GM04503 (cell line): ENCODE data around the gene DYRK3.
"Not testable (repeated sequence)": the region's sequence is repeated elsewhere in the genome, so short reads cannot be mapped to it uniquely, and the experiment has no call there.

Source experiments
- DNase-seq: peaks from one replicate; pipeline ENCODE4 v3.0.0-alpha.2; 2012; ENCODE audit warnings: low read depth

Gene DYRK3

DNA sequence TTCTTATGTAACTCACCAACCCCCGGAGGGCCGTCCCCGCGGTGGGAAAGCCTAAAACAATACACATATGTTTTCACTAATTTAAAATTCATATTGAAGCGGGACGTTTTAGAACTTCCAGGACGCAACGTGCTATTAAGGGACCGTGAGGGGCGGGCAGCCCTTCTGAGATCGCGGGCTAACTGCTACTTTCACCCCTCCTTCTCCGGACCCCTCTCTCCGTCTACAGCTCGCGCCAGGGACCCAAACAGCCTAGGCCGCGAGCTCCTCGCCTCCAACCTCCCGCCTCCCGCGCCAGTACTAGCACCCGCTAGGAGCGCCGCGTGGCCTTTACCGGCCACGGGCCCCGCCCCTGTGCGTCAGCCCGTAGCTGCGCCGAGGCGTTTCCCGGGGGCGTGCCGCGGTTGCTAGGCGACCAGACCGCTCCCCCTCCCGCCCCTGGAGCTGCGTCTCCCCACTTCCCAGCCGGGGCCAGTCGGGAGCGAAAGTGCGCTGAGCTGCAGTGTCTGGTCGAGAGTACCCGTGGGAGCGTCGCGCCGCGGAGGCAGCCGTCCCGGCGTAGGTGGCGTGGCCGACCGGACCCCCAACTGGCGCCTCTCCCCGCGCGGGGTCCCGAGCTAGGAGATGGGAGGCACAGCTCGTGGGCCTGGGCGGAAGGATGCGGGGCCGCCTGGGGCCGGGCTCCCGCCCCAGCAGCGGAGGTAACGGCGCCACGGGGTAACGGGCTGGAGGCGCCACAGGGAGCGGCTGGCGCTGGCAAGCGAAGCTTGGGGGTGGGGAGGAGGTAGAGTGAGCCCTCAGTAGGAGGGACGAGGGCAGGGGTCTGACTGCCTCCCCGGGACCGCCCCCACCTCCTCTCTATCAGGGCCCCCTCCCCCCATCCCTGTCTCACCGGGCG is at the start of gene DYRK3:
Gene DYRK3 (plus strand): TSS at position 457 of the 898 bp plus-strand sequence. CDS start 168 bp downstream, at position 625.
- peak; percentile 63 for DNase-seq

DNA sequence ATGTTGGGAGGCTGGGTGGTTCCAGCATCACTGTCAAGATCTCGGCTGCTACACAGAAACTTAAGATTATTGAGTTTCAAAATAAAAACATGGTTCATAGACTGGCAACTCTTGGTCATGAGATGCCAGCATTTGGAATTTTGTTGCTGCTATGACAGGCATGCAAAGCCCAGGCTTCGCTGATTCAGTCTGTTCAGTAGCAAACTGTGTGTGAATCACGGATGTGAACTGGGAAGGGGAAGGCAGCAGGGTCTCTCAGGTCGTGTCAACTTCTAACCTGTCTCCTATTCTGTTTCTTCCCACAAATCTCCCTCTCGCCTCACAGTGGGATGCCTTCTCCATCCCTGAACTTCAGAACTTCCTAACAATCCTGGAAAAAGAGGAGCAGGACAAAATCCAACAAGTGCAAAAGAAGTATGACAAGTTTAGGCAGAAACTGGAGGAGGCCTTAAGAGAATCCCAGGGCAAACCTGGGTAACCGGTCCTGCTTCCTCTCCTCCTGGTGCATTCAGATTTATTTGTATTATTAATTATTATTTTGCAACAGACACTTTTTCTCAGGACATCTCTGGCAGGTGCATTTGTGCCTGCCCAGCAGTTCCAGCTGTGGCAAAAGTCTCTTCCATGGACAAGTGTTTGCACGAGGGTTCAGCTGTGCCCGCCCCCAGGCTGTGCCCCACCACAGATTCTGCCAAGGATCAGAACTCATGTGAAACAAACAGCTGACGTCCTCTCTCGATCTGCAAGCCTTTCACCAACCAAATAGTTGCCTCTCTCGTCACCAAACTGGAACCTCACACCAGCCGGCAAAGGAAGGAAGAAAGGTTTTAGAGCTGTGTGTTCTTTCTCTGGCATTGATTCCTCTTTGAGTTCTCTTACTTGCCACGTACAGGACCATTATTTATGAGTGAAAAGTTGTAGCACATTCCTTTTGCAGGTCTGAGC is 48.6 kb upstream of the DYRK3 start:
- no peak for DNase-seq

- DNase-seq = no peak
Measured at GRCh38 chr1:206587904-206588303, 47.4 kb upstream of the DYRK3 start.

DNA sequence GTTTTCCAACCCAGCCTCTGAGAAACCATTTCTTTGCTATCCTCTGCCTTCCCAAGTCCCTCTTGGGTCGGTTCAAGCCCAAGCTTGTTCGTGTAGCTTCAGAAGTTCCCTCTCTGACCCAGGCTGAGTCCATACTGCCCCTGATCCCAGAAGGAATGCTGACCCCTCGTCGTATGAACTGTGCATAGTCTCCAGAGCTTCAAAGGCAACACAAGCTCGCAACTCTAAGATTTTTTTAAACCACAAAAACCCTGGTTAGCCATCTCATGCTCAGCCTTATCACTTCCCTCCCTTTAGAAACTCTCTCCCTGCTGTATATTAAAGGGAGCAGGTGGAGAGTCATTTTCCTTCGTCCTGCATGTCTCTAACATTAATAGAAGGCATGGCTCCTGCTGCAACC is 46.8 kb upstream of the DYRK3 start:
- DNase-seq = no peak

- peak; percentile 81 for DNase-seq
Measured at GRCh38 chr1:206589206-206589605, 46.1 kb upstream of the DYRK3 start.

- no peak for DNase-seq
Measured at GRCh38 chr1:206590025-206590758, 45.1 kb upstream of the DYRK3 start.

DNA sequence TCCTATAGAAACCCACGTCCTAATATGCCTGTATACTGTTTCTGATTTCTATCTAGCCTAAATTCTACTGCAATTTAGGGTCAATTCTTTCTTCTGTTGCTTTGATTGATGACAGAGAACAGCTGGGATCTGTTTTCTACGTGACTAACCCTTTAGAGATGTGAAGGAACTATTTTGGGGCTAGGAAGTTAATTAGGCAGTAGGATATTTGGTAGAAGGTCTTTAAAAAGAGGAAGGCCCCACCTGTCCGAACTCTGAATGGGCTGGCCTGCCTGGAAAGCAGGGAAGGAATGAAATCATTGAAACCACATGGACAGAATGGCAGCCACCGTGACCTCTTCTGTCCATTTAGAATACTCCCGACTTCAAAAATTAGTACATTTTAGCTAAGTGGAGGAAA is 44.1 kb upstream of the DYRK3 start:
- no peak for DNase-seq

DNA sequence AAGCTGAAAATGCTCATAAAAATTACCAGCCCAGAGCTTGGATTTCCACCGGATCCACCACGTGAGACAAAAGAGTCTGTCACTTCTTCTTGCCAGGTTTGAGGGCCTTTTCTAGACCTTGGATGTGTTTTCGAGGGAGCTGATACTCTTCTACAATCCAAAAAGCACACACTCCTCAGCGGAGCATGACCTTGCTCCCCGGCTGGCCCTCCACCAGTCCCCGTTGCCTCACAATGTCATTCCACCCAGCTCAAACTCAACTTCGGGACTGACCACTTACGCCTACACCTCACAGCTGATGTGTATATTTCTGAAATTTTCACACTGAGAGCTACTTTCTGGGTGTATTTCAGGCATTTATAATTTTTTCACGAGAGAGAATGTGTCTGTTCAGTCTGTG is 43.6 kb upstream of the DYRK3 start:
- no peak for DNase-seq

DNA sequence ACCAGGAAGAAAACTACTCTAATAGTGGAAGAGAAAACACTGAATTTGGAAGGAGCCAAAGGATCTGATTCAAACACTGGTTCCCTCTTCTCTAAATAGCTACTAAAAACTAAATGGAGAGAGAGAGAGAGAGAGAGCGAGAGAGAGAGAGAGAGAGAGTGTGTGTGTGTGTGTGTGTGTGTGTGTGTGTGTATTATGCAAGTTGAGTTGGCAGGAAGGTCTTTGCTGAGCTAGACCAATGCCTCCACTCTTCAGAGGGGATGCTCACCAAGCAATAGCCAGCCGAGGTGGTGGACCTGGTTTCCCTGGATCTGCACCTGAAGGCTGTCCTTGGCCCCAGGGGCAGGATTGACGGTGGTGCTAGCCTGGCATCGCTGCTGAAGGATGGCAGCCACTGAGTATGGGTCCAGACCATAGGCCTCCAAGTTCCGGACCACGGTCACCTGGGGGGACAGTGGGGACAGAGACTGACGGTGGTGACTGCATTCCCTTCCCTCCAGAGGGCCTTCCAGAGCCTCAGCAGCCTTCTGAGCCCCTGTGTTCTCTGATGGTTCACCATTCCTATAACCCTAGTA is 41.9 kb upstream of the DYRK3 start:
- no peak for DNase-seq

DNA sequence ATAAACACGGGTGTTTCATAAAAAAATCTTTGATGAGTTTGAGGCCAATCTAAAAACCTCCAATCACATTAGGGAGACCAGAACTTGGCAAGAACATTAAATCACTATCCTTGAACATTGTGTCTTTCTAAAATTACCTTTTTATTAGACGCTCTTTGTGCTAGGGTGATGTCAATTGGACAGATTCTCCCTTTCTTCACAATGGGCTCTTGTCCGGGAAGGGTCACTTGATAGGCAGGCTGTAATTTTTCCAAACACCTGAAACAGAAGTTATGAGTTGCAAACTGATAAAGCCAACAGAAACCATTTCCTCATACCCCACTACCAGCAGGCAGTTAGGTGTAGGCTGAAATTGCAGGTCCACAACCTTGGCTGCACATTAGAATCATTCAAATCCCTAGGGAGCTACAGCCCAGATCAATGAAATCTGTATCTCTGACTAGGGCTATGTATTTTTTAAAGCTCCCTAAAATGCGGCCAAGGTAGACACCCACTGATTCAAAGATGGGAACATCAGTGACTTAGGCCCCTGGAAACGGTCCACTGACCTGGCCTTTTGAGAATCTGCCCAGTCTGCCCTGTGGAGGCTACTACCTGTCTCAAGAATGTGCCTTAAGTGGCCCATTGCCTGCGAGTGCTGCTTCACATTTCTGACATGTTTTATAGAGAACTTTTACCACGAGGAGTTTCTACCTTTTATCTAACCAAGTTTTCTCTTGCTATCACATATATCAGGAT is 39.6 kb upstream of the DYRK3 start:
- no peak for DNase-seq

DNA sequence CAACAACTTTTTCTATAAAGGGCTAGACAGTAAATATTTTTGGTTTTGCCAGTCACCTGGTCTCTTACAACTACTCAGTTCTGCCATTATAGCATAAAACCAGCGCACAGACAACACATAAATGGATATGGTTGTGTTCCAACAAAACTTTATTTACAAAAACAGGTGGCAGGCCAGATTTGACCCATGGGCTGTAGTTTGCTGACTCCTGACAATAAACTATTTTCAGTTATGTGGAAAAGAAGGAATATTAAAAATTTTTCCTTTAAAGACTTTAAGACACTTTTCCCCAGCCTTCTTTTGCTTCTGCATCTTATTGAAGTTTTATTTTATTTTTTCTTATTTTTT is 39.0 kb upstream of the DYRK3 start:
- DNase-seq = no peak

DNA sequence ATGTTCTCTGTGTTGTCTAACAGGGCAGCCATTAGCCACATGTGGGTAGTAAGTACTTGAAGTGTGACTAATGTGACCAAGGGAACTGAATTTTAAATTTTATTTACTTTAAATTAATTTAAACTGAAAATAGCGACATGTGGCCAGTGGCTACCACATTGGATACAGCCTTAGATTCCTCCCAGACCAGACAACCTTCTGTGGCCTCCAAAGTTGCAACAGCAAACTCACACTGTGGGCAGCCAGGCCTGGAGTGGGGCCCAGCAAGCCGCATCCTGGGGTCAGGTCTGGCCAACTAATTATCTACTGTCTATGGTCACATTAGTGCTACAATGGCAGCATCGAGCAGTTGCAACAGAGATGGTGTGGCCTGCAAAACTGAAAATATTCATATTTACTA is 34.8 kb upstream of the DYRK3 start:
- no peak for DNase-seq

DNA sequence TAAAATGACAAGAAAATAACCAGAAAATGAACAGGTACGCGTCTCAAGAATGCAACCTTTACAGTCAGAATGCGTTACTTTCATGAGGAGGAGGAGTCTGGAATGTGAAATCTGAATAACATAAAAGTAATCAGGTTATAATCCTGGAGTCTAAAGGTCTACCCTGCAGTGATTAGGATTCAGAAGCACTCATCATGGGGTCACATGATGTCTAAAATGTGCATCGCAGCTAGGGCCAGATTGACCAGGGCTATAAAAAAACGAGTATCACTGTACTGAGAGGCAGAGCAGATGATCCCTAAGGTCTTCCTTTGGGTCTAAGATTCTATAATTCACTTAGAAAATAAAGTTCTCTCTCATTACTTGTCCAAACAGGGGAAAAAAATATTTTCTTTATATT is 30.5 kb upstream of the DYRK3 start:
- DNase-seq = no peak

DNA sequence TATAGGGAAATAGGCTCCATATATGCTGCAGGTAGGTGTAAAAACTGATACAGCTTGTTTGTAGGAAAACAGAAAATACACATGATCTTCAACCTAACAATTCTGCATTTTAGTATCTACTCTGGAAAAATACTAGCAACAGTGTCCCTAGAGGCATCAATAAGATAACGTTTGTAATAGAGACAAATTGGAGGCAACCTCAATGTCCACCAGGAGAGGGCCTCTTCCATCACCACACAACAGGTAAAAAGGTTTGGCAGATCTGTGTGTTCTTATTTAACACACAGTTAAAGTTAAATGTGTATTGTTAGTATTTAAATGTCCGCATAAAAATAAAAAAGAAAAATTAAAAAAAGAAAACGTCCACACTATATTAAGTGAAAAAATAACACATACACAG is 28.5 kb upstream of the DYRK3 start:
- no peak for DNase-seq

GRCh38 chr1:206608108-206608698 is 27.1 kb upstream of the DYRK3 start:
- no peak for DNase-seq

DNA sequence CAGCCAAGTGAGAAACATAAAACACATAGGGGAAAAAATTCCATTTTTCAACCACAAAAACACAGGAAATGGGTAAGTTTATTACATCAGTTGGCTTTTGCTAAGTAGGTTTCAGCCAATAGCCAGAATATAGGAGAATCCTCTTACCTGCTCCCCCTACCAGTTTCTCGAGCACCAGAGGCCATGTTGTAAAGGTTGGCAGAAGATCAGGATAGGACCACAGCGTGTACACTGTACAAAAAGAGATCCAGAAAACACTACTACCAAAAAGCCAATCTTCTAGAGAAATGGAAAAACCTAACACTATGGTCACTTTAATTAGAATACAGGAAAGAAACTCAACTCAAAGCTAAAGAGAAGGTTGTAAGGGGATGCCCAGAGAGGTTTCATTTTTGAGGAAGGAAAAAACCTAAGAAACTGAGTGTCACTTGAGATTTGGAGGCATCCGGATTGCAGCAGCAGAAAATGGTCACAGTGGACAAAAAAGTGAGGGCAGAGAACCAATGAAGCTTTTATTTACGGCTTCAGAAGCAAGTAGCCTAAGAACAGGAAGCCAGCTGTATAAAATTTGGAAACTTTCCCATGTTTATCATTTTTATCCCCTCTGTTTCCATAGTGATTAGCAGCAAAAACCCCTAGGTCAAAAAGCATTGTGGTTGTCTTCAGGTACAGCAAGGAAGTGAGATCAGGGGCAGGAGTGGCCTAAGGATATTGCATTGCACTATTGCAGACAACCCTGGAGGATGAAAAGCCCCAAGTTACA is 25.9 kb upstream of the DYRK3 start:
- DNase-seq = no peak

GRCh38 chr1:206612129-206612876 is 23.0 kb upstream of the DYRK3 start, which contains the start of gene EIF2D:
EIF2D (minus strand) TSS chr1:206612465; CDS start chr1:206612342, 123 bp downstream.
- no peak for DNase-seq

GRCh38 chr1:206626396-206626795 is 8.9 kb upstream of the DYRK3 start:
- DNase-seq = not testable (repeated sequence)

- DNase-seq = no peak
Measured at GRCh38 chr1:206628916-206629315, 6.4 kb upstream of the DYRK3 start.
